ENCODE measurements around the gene PRR15.

The PRR15 gene

GRCh38 chr7:29607889-29608288 lies 44.3 kb downstream of the PRR15 start:
- no peak for TF ChIP-seq CTCF (conservative IDR thresholded peaks at IDR 0.05; ENCODE audit: low read length)
- peak; percentile 53 for DNase-seq (ENCODE audit: low read depth)
- no peak overlapping the region for H3K4me3 ChIP-seq (ENCODE audit: low read length)

GRCh38 chr7:29609162-29610037 lies 45.8 kb downstream of the PRR15 start:
- DNase-seq (ENCODE audit: low read depth): peak; percentile 76
- TF ChIP-seq CTCF (conservative IDR thresholded peaks at IDR 0.05; ENCODE audit: low read length): peak; percentile 67
- no peak overlapping the region for H3K4me3 ChIP-seq (ENCODE audit: low read length)

GRCh38 chr7:29610086-29610485 lies 46.5 kb downstream of the PRR15 start:
- peak; percentile 62 for DNase-seq (ENCODE audit: low read depth)
- TF ChIP-seq CTCF (conservative IDR thresholded peaks at IDR 0.05; ENCODE audit: low read length): no peak
- no peak overlapping the region for H3K4me3 ChIP-seq (ENCODE audit: low read length)

GRCh38 chr7:29611941-29612544 lies 48.4 kb downstream of the PRR15 start:
- no peak overlapping the region for H3K4me3 ChIP-seq (ENCODE audit: low read length)
- TF ChIP-seq CTCF (conservative IDR thresholded peaks at IDR 0.05; ENCODE audit: low read length): no peak
- no peak for DNase-seq (ENCODE audit: low read depth)

GRCh38 chr7:29612596-29612995 lies 49.0 kb downstream of the PRR15 start:
- no peak for TF ChIP-seq CTCF (conservative IDR thresholded peaks at IDR 0.05; ENCODE audit: low read length)
- peak; percentile 88 for DNase-seq (ENCODE audit: low read depth)
- no peak overlapping the region for H3K4me3 ChIP-seq (ENCODE audit: low read length)

GRCh38 chr7:29613100-29613499 lies 49.5 kb downstream of the PRR15 start:
- TF ChIP-seq CTCF (conservative IDR thresholded peaks at IDR 0.05; ENCODE audit: low read length): no peak
- no peak overlapping the region for H3K4me3 ChIP-seq (ENCODE audit: low read length)
- no peak for DNase-seq (ENCODE audit: low read depth)

- no peak for DNase-seq (ENCODE audit: low read depth)
- no peak overlapping the region for H3K4me3 ChIP-seq (ENCODE audit: low read length)
- no peak for TF ChIP-seq CTCF (conservative IDR thresholded peaks at IDR 0.05; ENCODE audit: low read length)
These were observed 50.6 kb downstream of the PRR15 start for GRCh38 chr7:29614229-29614628.
